ENCODE data around the gene SFT2D3. TPM values are rescaled to one million over a fixed set of nuclear protein-coding genes. Genes with fewer than 3 reads are reported as not detected.

SFT2D3 gene
- 5.5 and 5.9 TPM in 2 replicates for total RNA-seq

GRCh38 chr2:127701193-127701650 lies at the start of gene SFT2D3:
SFT2D3 (plus strand) TSS chr2:127701497; CDS start chr2:127701529, 32 bp downstream.

GRCh38 chr2:127675331-127676261 lies 25.7 kb upstream of the SFT2D3 start, which contains the start of gene LIMS2:
LIMS2 (minus strand) TSS chr2:127675530; CDS start chr2:127675024, 506 bp downstream.

Other genes with a start within 250 kb of the SFT2D3 start
- 46.9 and 51.2 TPM in 2 replicates for gene IWS1, start 175.0 kb upstream of the SFT2D3 start, total RNA-seq
- gene MYO7B, start 165.8 kb upstream of the SFT2D3 start, total RNA-seq = under 0.01 and 0.12 TPM in 2 replicates
- gene GPR17, start 55.3 kb upstream of the SFT2D3 start, total RNA-seq = not detected in 2 replicates
- gene LIMS2, start 26.0 kb upstream of the SFT2D3 start, total RNA-seq = 0.33 and 1.4 TPM in 2 replicates
- 24.9 and 34.0 TPM in 2 replicates for gene WDR33, start 109.7 kb downstream of the SFT2D3 start, total RNA-seq
- 26.4 and 27.0 TPM in 2 replicates for gene POLR2D, start 156.7 kb downstream of the SFT2D3 start, total RNA-seq
- gene AMMECR1L, start 184.5 kb downstream of the SFT2D3 start, total RNA-seq = 12.8 and 16.4 TPM in 2 replicates

Data from uterine smooth muscle cell (primary cell).